Endothelial cell of umbilical vein (primary cell): ENCODE measurements around the gene DYNC1H1. TPM values are rescaled to one million over a fixed set of nuclear protein-coding genes. Genes with fewer than 3 reads are reported as not detected.

Experiments used
- BruUV-seq: library from RNA; stranded (reverse); fragments of 400-500 nt; replicated peaks from 2 replicates; lab custom pipeline; 2021; lab: Mats Ljungman, UMichigan
- CTCF ChIA-PET: fragments of 300-600, 350-600 bp; sonication (Branson Sonifier 250); formaldehyde crosslinking; loops from one replicate; lab custom pipeline; 2021; ENCODE audit warnings: antibody characterized with exemption, inconsistent platforms; lab: Charles Lee
- POLR2A ChIA-PET: fragments of 300-600, 350-600 bp; sonication (Branson Sonifier 250); formaldehyde crosslinking; loops from one replicate; lab custom pipeline; 2021; ENCODE audit warnings: antibody characterized with exemption, inconsistent platforms; lab: Charles Lee
- DNase-seq: peaks from one replicate; pipeline ENCODE4 v3.0.0-alpha.2; 2011; ENCODE audit warnings: low read depth, low spot score
- FAIRE-seq: peaks from 2 replicates; lab custom pipeline; 2011; peaks lifted over from hg19 to GRCh38; lab: Jason Lieb, UNC
- H2AFZ ChIP-seq: 2 replicates; pipeline ENCODE4 v1.6.0; 2012; ENCODE audit warnings: low read depth, low read length, control low read depth, inconsistent platforms
- H3K27ac ChIP-seq: 2 replicates; pipeline ENCODE4 v1.5.1; 2011; ENCODE audit warnings: low read depth, mild to moderate bottlenecking, control low read depth, low read length, moderate library complexity; ENCODE audit not compliant: insufficient read depth
- H3K27me3 ChIP-seq, 2 experiments: 2 replicates each; pipeline versions ENCODE4 v1.6.0 to v1.6.1; 2011; ENCODE audit warnings: low read length in 2 of 2, mixed read lengths in 1 of 2; ENCODE audit not compliant: control insufficient read depth in 2 of 2, insufficient read depth in 2 of 2
- H3K36me3 ChIP-seq, 2 experiments: 2 replicates in 1 of 2; 3 replicates in 1 of 2; pipeline ENCODE4 v1.5.1; 2011; ENCODE audit warnings: low read length in 2 of 2, mild to moderate bottlenecking in 1 of 2, moderate library complexity in 1 of 2; ENCODE audit not compliant: control insufficient read depth in 2 of 2, insufficient read depth in 2 of 2; ENCODE audit errors: extremely low read depth in 1 of 2
- H3K4me1 ChIP-seq: 3 replicates; pipeline ENCODE4 v1.5.1; 2011; ENCODE audit warnings: mild to moderate bottlenecking, low read length; ENCODE audit not compliant: control insufficient read depth, insufficient read depth; ENCODE audit errors: extremely low read depth
- H3K4me2 ChIP-seq: 2 replicates; pipeline ENCODE4 v1.6.1; 2011; ENCODE audit warnings: low read length, control low read depth, mixed read lengths; ENCODE audit not compliant: insufficient read depth
- H3K4me3 ChIP-seq, 3 experiments: fragments of 200-600 bp in 1 of 3; sonication (generic), shearing (Covaris generic) in 1 of 3; replicated peaks in 1 of 3; 2 replicates each; pipeline ENCODE4 v1.5.1; 2011 to 2016; ENCODE audit warnings: control low read depth in 3 of 3, low read length in 3 of 3, mild to moderate bottlenecking in 2 of 3, inconsistent platforms in 1 of 3, low read depth in 1 of 3, moderate library complexity in 1 of 3; ENCODE audit not compliant: insufficient read depth in 1 of 3
- H3K79me2 ChIP-seq: 2 replicates; pipeline ENCODE4 v1.6.0; 2012; ENCODE audit warnings: low read length, inconsistent platforms; ENCODE audit not compliant: control insufficient read depth, insufficient read depth
- H3K9ac ChIP-seq: replicated peaks from 2 replicates; pipeline ENCODE3; 2011; ENCODE audit warnings: low read length, control low read depth; ENCODE audit not compliant: insufficient read depth; ENCODE audit errors: extremely low read depth
- H3K9me1 ChIP-seq: replicated peaks from 3 replicates; pipeline ENCODE4 v1.6.0; 2011; ENCODE audit warnings: mild to moderate bottlenecking, low read length; ENCODE audit not compliant: control insufficient read depth, insufficient read depth; ENCODE audit errors: extremely low read depth
- H3K9me3 ChIP-seq: replicated peaks from 2 replicates; pipeline ENCODE4 v1.5.1; 2012; ENCODE audit warnings: low read length, inconsistent platforms; ENCODE audit not compliant: control insufficient read depth, insufficient read depth
- H4K20me1 ChIP-seq: replicated peaks from 2 replicates; pipeline ENCODE3; 2011; ENCODE audit warnings: mild to moderate bottlenecking, low read length; ENCODE audit not compliant: control insufficient read depth, insufficient read depth; ENCODE audit errors: extremely low read depth
- CTCF ChIP-seq, 2 donors: IDR thresholded peaks; 1 replicate in 1 of 2; 2 replicates in 1 of 2; pipeline ENCODE4 v1.5.1; 2011; ENCODE audit warnings: low read length in 2 of 2, mild to moderate bottlenecking in 2 of 2, moderate library complexity in 2 of 2, control low read depth in 1 of 2, inconsistent platforms in 1 of 2, low read depth in 1 of 2; ENCODE audit not compliant: insufficient read depth in 1 of 2; ENCODE audit errors: extremely low read depth in 1 of 2
- EZH2 ChIP-seq: IDR thresholded peaks from 2 replicates; pipeline ENCODE4 v1.6.1; 2012; ENCODE audit warnings: borderline replicate concordance, low read depth, mild to moderate bottlenecking, moderate library complexity, low read length, inconsistent platforms; ENCODE audit not compliant: severe bottlenecking
- FOS ChIP-seq: IDR thresholded peaks from 2 replicates; pipeline ENCODE4 v1.6.1; 2011; ENCODE audit warnings: mild to moderate bottlenecking, low read length, moderate library complexity, borderline replicate concordance; ENCODE audit not compliant: insufficient read depth
- GATA2 ChIP-seq: IDR thresholded peaks from 2 replicates; pipeline ENCODE4 v1.7.0; 2011; ENCODE audit warnings: low read depth, mild to moderate bottlenecking, moderate library complexity, mixed read lengths, low read length; ENCODE audit not compliant: insufficient read length, insufficient read depth
- JUN ChIP-seq: IDR thresholded peaks from 2 replicates; pipeline ENCODE4 v1.6.1; 2011; ENCODE audit warnings: borderline replicate concordance, low read depth; ENCODE audit not compliant: insufficient read length, insufficient read depth
- MYC ChIP-seq: IDR thresholded peaks from one replicate; pipeline ENCODE4 v1.6.1; 2011; ENCODE audit warnings: mild to moderate bottlenecking, low read depth, low read length
- POLR2A ChIP-seq: IDR thresholded peaks from 2 replicates; pipeline ENCODE4 v1.6.1; 2012; ENCODE audit warnings: low read depth, mild to moderate bottlenecking, control low read depth, low read length
- POLR2AphosphoS5 ChIP-seq: IDR thresholded peaks from 2 replicates; pipeline ENCODE4 v1.6.1; 2012; ENCODE audit warnings: low read depth, mild to moderate bottlenecking, control low read depth, low read length, moderate library complexity; ENCODE audit not compliant: insufficient read depth
- dilution Hi-C: fragments of 300-500 bp; cut with MboI; formaldehyde crosslinking; loops from one replicate; pipeline ENCODE4 v1.15.0; 2019; ENCODE audit warnings: low sequenced_read_pairs; ENCODE audit not compliant: extremely low pct_ligation_motif_present
- intact Hi-C: fragments of 100-400 bp; cut with micrococcal nuclease; formaldehyde crosslinking; loops from one replicate; pipeline ENCODE4 v1.10.0; 2022
- polyA plus RNA-seq, 4 experiments: library from polyadenylated mRNA; depleted of rRNA in 3 of 4; stranded (reverse) in 3 of 4; unstranded in 1 of 4; fragments of >200 nt; gene quantifications; 2 replicates each; pipeline versions ENCODE4 v1.2.1 to v1.2.3, GENCODE V29; 2011 to 2012; ENCODE audit warnings: missing spikeins in 1 of 4
- total RNA-seq: library from RNA; stranded (reverse); gene quantifications from 2 replicates; pipeline ENCODE4 v1.2.3, GENCODE V29; 2021
- TF ChIP-seq, protein P1 (sequence below): IDR thresholded peaks from 2 replicates; pipeline ENCODE4 v1.6.1; 2011; ENCODE audit not compliant: insufficient read depth, insufficient read length

Gene DYNC1H1
- total and polyA plus RNA-seq, 2 donors (not counting 3 experiments of a cell fraction or from before 2014, with no cell fraction given), result 254 to 648 TPM

DNA sequence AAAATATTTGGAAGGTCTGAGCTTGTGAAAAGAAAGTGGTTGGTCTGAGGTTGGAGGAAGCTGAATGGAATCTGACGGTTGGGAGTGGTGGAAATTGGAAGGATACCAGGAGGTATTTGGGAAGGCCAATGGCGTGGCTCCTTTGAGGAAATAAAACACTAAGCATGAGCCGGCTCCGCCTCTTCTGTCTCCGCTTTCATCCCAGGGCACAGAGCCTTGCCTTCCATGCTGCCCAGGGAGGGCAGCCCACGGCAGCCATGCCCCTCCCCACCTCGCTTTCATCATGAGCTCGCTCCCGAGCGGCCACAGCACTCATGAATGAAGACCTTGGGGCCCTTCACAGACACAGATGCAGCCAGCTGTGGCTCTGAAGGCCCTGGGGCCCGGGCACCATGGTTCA is 86.3 kb downstream of the DYNC1H1 start:
- H3K9me3 ChIP-seq, result no peaks in the 10 kb centered on the region
- no peaks in the 10 kb centered on the region for H4K20me1 ChIP-seq
- dilution Hi-C loops, result no loop called here
- no peak overlapping the region for H3K9ac ChIP-seq
- no peak overlapping the region for H3K27ac ChIP-seq
- no TSS peak for BruUV-seq
- no peak for DNase-seq
- ChIA-PET POLR2A (interaction anchor here (0.6 kb wide), 1 partner anchor 14 kb away, joined by 3 read pairs; no protein-coding TSS in a partner anchor), CTCF (interaction anchor here (1.0 to 1.8 kb wide), 2 partner anchors 12 to 263 kb away, joined by 3 to 5 read pairs; no protein-coding TSS in a partner anchor)
- TF ChIP-seq POLR2A, result no peak
- TF ChIP-seq CTCF (IDR thresholded peaks at IDR 0.05; ENCODE audit: extremely low read depth in 1 of 2, insufficient read depth in 1 of 2, low read depth in 1 of 2, low read length in 2 of 2), result no peak
- no peak for TF ChIP-seq JUN
- TF ChIP-seq EZH2, result no peak
- TF ChIP-seq POLR2AphosphoS5, result no peak
- no peak for TF ChIP-seq FOS
- TF ChIP-seq, protein P1, sequence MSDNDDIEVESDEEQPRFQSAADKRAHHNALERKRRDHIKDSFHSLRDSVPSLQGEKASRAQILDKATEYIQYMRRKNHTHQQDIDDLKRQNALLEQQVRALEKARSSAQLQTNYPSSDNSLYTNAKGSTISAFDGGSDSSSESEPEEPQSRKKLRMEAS, result no peak
- no peak for TF ChIP-seq GATA2
- no peak for TF ChIP-seq MYC
- H3K36me3 ChIP-seq, result peaks cover 12 to 52% of the 10 kb centered on the region in 2 experiments
- no peaks in the 10 kb centered on the region for H3K79me2 ChIP-seq
- no peak overlapping the region for H3K4me2 ChIP-seq
- H3K27me3 ChIP-seq, result no peaks in the 10 kb centered on the region
- H3K4me1 ChIP-seq, result no peaks in the 10 kb centered on the region
- FAIRE-seq, result no peak
- H2AFZ ChIP-seq, result no peak overlapping the region
- no peaks in the 10 kb centered on the region for H3K9me1 ChIP-seq
- no peak overlapping the region for H3K4me3 ChIP-seq
- intact Hi-C loops, result no loop called here
